ENCODE data around the gene ABCC11.

ABCC11 gene

GRCh38 chr16:48161906-48162305 lies 85.4 kb downstream of the ABCC11 start:
- DNase-seq (ENCODE audit: low spot score): no peak

GRCh38 chr16:48160575-48160974 lies 86.8 kb downstream of the ABCC11 start:
- DNase-seq (ENCODE audit: low spot score): no peak

- DNase-seq (ENCODE audit: low spot score): no peak
These were observed 89.0 kb downstream of the ABCC11 start for GRCh38 chr16:48158296-48158695.

- no peak for DNase-seq (ENCODE audit: low spot score)
These were observed 89.5 kb downstream of the ABCC11 start for GRCh38 chr16:48157794-48158193.

- DNase-seq (ENCODE audit: low spot score): no peak
These were observed 90.0 kb downstream of the ABCC11 start for GRCh38 chr16:48157302-48157701.

- DNase-seq (ENCODE audit: low spot score): peak; percentile 73
These were observed 90.5 kb downstream of the ABCC11 start for GRCh38 chr16:48156790-48157209.

- DNase-seq (ENCODE audit: low spot score): no peak
These were observed 91.2 kb downstream of the ABCC11 start, which contains the start of gene ABCC12 for GRCh38 chr16:48155926-48156789. TSS of gene ABCC12 (minus strand) at chr16:48155993. CDS start at chr16:48146424, 9,569 bp downstream.

GRCh38 chr16:48153774-48154173 lies 93.6 kb downstream of the ABCC11 start:
- no peak for DNase-seq (ENCODE audit: low spot score)

GRCh38 chr16:48152226-48152625 lies 95.1 kb downstream of the ABCC11 start:
- no peak for DNase-seq (ENCODE audit: low spot score)

GRCh38 chr16:48150707-48151106 lies 96.6 kb downstream of the ABCC11 start:
- no peak for DNase-seq (ENCODE audit: low spot score)

- no peak for DNase-seq (ENCODE audit: low spot score)
These were observed 100.6 kb downstream of the ABCC11 start for GRCh38 chr16:48146710-48147109.

GRCh38 chr16:48146131-48146530 lies 101.2 kb downstream of the ABCC11 start:
- DNase-seq (ENCODE audit: low spot score): no peak

GRCh38 chr16:48143812-48144368 lies 103.4 kb downstream of the ABCC11 start:
- DNase-seq (ENCODE audit: low spot score): no peak

- no peak for DNase-seq (ENCODE audit: low spot score)
These were observed 106.5 kb downstream of the ABCC11 start for GRCh38 chr16:48140821-48141220.

GRCh38 chr16:48139517-48139916 lies 107.8 kb downstream of the ABCC11 start:
- DNase-seq (ENCODE audit: low spot score): no peak

GRCh38 chr16:48138543-48138942 lies 108.8 kb downstream of the ABCC11 start:
- no peak for DNase-seq (ENCODE audit: low spot score)

GRCh38 chr16:48137822-48138221 lies 109.5 kb downstream of the ABCC11 start:
- no peak for DNase-seq (ENCODE audit: low spot score)

- DNase-seq (ENCODE audit: low spot score): no peak
These were observed 110.6 kb downstream of the ABCC11 start for GRCh38 chr16:48136547-48137360.

- DNase-seq (ENCODE audit: low spot score): no peak
These were observed 113.7 kb downstream of the ABCC11 start for GRCh38 chr16:48133455-48134211.

- no peak for DNase-seq (ENCODE audit: low spot score)
These were observed 114.6 kb downstream of the ABCC11 start for GRCh38 chr16:48132696-48133095.

- no peak for DNase-seq (ENCODE audit: low spot score)
These were observed 116.0 kb downstream of the ABCC11 start for GRCh38 chr16:48131201-48131935.

Measured in kidney capillary endothelial cell (primary cell).